ENCODE measurements around the gene HES1. TPM values are rescaled to one million over a fixed set of nuclear protein-coding genes. Genes with fewer than 3 reads are reported as not detected.

Gene HES1
- total and polyA plus RNA-seq, 9 of the 15 experiments (the other 6 are each of a cell fraction or from before 2014, with no cell fraction given): 3.4 to 37.0 (median 19.3) TPM

GRCh38 chr3:194137506-194138474 lies 1.8 kb downstream of the HES1 start (continued):
- TF ChIP-seq GTF3C2 (IDR thresholded peaks at IDR 0.05; ENCODE audit: borderline replicate concordance, extremely low read depth, insufficient read length) (no peak), GTF2F1 (IDR thresholded peaks at IDR 0.05; ENCODE audit: low read depth, low read length) (no peak), ZC3H8 (IDR thresholded peaks at IDR 0.05) (no peak), MBD1 (CRISPR knock-in tag; IDR thresholded peaks at IDR 0.05) (no peak), SIN3B (IDR thresholded peaks at IDR 0.05; ENCODE audit: low read depth) (peak; percentile 55; the same call in 1 of the 2 replicates), HMGN3 (IDR thresholded peaks at IDR 0.05; ENCODE audit: borderline replicate concordance, extremely low read depth, insufficient read length, low read depth, low read length) (peak; percentile 80), DACH1 (IDR thresholded peaks at IDR 0.05; ENCODE audit: partially characterized antibody) (no peak), TRIM28 (IDR thresholded peaks at IDR 0.05) (no peak), DPF2 (IDR thresholded peaks at IDR 0.05) (no peak), USF2 (CRISPR knock-in tag; IDR thresholded peaks at IDR 0.05) (peak; percentile 17; the same call in 1 of the 2 replicates), GABPB1 (CRISPR knock-in tag; IDR thresholded peaks at IDR 0.05) (no peak), U2AF1 (optimal IDR thresholded peaks at IDR 0.05; ENCODE audit: low read depth, low read length) (no peak), ZNF143 (CRISPR knock-in tag; IDR thresholded peaks at IDR 0.05) (no peak), USF1 (CRISPR knock-in tag; IDR thresholded peaks at IDR 0.05) (no peak), TAF15 (IDR thresholded peaks at IDR 0.05; ENCODE audit: low read depth, low read length) (no peak), MTF1 (CRISPR knock-in tag; IDR thresholded peaks at IDR 0.05; ENCODE audit: borderline replicate concordance) (no peak), ZNF253 (CRISPR knock-in tag; conservative IDR thresholded peaks at IDR 0.05) (no peak), RAD21 (CRISPR knock-in tag; conservative IDR thresholded peaks at IDR 0.05 in 1 of 2, IDR thresholded peaks at IDR 0.05 in 1 of 2) (peak; percentile 38 to 74; a peak in 3 of 4 replicates), TCF3 (CRISPR knock-in tag; IDR thresholded peaks at IDR 0.05) (no peak), BRD9 (IDR thresholded peaks at IDR 0.05; ENCODE audit: low read depth, partially characterized antibody) (peak; percentile 27), SAFB (IDR thresholded peaks at IDR 0.05; ENCODE audit: borderline replicate concordance, low read depth, low read length) (peak; percentile 55; the same call in 1 of the 2 replicates), RCOR1 (IDR thresholded peaks at IDR 0.05; ENCODE audit: borderline replicate concordance in 1 of 2, low read depth in 2 of 2, low read length in 2 of 2) (no peak)
